IPS-18c (cell line): Measurements from ENCODE around the gene GOLGA3.
"Not testable (repeated sequence)": the region's sequence is repeated elsewhere in the genome, so short reads cannot be mapped to it uniquely, and the experiment has no call there.

ENCODE experiments used
- H3K4me3 ChIP-seq: 2 replicates; pipeline ENCODE4 v1.7.0; 2013; ENCODE audit warnings: low read depth, mild to moderate bottlenecking, low read length, moderate library complexity; ENCODE audit not compliant: insufficient read depth
- H3K9me3 ChIP-seq: one replicate; pipeline ENCODE4 v1.6.1; 2013; ENCODE audit warnings: mild to moderate bottlenecking, low read length, moderate library complexity; ENCODE audit not compliant: control insufficient read depth, insufficient read depth

The GOLGA3 gene

GRCh38 chr12:132798836-132799235, 29.8 kb downstream of the GOLGA3 start:
- no peaks in the 10 kb centered on the region for H3K9me3 ChIP-seq

GRCh38 chr12:132797820-132798570, 30.7 kb downstream of the GOLGA3 start:
- Histone ChIP-seq H3K9me3 (no peaks in the 10 kb centered on the region), H3K4me3 (no peak overlapping the region)

More at GRCh38 chr12:132798836-132799235, 29.8 kb downstream of the GOLGA3 start:
- H3K4me3 ChIP-seq = no peak overlapping the region

GRCh38 chr12:132795847-132796246, 32.8 kb downstream of the GOLGA3 start:
- Histone ChIP-seq H3K9me3 (no peaks in the 10 kb centered on the region), H3K4me3 (no peak overlapping the region)

GRCh38 chr12:132791940-132792339, 36.7 kb downstream of the GOLGA3 start:
- H3K4me3 ChIP-seq, H3K9me3 ChIP-seq: not testable (repeated sequence)

- Histone ChIP-seq H3K9me3 (no peaks in the 10 kb centered on the region), H3K4me3 (no peak overlapping the region)
Measured at GRCh38 chr12:132789099-132789471, 39.6 kb downstream of the GOLGA3 start.

- no peak overlapping the region for H3K4me3 ChIP-seq
- no peaks in the 10 kb centered on the region for H3K9me3 ChIP-seq
Measured at GRCh38 chr12:132788375-132789098, 40.1 kb downstream of the GOLGA3 start.

- Histone ChIP-seq H3K9me3 (no peaks in the 10 kb centered on the region), H3K4me3 (no peak overlapping the region)
Measured at GRCh38 chr12:132787877-132788276, 40.8 kb downstream of the GOLGA3 start.

- Histone ChIP-seq H3K4me3 (no peak overlapping the region), H3K9me3 (no peaks in the 10 kb centered on the region)
Measured at GRCh38 chr12:132786192-132786591, 42.5 kb downstream of the GOLGA3 start.

GRCh38 chr12:132784580-132784979, 44.1 kb downstream of the GOLGA3 start:
- Histone ChIP-seq H3K9me3 (no peaks in the 10 kb centered on the region), H3K4me3 (no peak overlapping the region)

- no peak overlapping the region for H3K4me3 ChIP-seq
- H3K9me3 ChIP-seq = no peaks in the 10 kb centered on the region
Measured at GRCh38 chr12:132783917-132784531, 44.6 kb downstream of the GOLGA3 start.

- Histone ChIP-seq H3K4me3 (no peak overlapping the region), H3K9me3 (no peaks in the 10 kb centered on the region)
Measured at GRCh38 chr12:132781938-132782337, 46.7 kb downstream of the GOLGA3 start.

- H3K9me3 ChIP-seq = no peaks in the 10 kb centered on the region
- no peak overlapping the region for H3K4me3 ChIP-seq
Measured at GRCh38 chr12:132779781-132780353, 48.8 kb downstream of the GOLGA3 start.

GRCh38 chr12:132777614-132778013, 51.1 kb downstream of the GOLGA3 start:
- H3K4me3 ChIP-seq = no peak overlapping the region
- H3K9me3 ChIP-seq = peaks cover 2% of the 10 kb centered on the region

GRCh38 chr12:132776816-132777568, 51.7 kb downstream of the GOLGA3 start:
- H3K4me3 ChIP-seq = no peak overlapping the region
- peaks cover 2% of the 10 kb centered on the region for H3K9me3 ChIP-seq

- H3K9me3 ChIP-seq, H3K4me3 ChIP-seq: not testable (repeated sequence)
Measured at GRCh38 chr12:132776230-132776625, 52.4 kb downstream of the GOLGA3 start.

GRCh38 chr12:132775502-132776229, 53.0 kb downstream of the GOLGA3 start:
- peaks cover 2% of the 10 kb centered on the region for H3K9me3 ChIP-seq

More at GRCh38 chr12:132775502-132776229, 53.0 kb downstream of the GOLGA3 start:
- no peak overlapping the region for H3K4me3 ChIP-seq
